NCI-H2196 (cell line): Measurements from ENCODE around the gene SRGAP3.

Source experiments
- DNase-seq: peaks from one replicate; lab custom pipeline; 2025; ENCODE audit not compliant: unreplicated experiment; lab: John Stamatoyannopoulos, UW

SRGAP3 gene

GRCh38 chr3:9151240-9151639 lies 98.2 kb downstream of the SRGAP3 start:
- no peak for DNase-seq

GRCh38 chr3:9149566-9149965 lies 99.9 kb downstream of the SRGAP3 start:
- no peak for DNase-seq

GRCh38 chr3:9147896-9148266 lies 101.6 kb downstream of the SRGAP3 start:
- DNase-seq = no peak

GRCh38 chr3:9147215-9147895 lies 102.1 kb downstream of the SRGAP3 start:
- DNase-seq = no peak

- no peak for DNase-seq
Measured at GRCh38 chr3:9146367-9147071, 102.9 kb downstream of the SRGAP3 start.

- no peak for DNase-seq
Measured at GRCh38 chr3:9143184-9143583, 106.3 kb downstream of the SRGAP3 start.

- no peak for DNase-seq
Measured at GRCh38 chr3:9142362-9142761, 107.1 kb downstream of the SRGAP3 start.

- no peak for DNase-seq
Measured at GRCh38 chr3:9141928-9142289, 107.5 kb downstream of the SRGAP3 start.

GRCh38 chr3:9139366-9139765 lies 110.1 kb downstream of the SRGAP3 start:
- DNase-seq = no peak

GRCh38 chr3:9137676-9138075 lies 111.8 kb downstream of the SRGAP3 start:
- DNase-seq = no peak

- DNase-seq = no peak
Measured at GRCh38 chr3:9136746-9137465, 112.5 kb downstream of the SRGAP3 start.

GRCh38 chr3:9135930-9136525 lies 113.4 kb downstream of the SRGAP3 start:
- no peak for DNase-seq

GRCh38 chr3:9135526-9135925 lies 113.9 kb downstream of the SRGAP3 start:
- DNase-seq = no peak

GRCh38 chr3:9133656-9134055 lies 115.8 kb downstream of the SRGAP3 start:
- DNase-seq = no peak

GRCh38 chr3:9130345-9131305 lies 118.8 kb downstream of the SRGAP3 start:
- no peak for DNase-seq

GRCh38 chr3:9129365-9129764 lies 120.1 kb downstream of the SRGAP3 start:
- no peak for DNase-seq

- no peak for DNase-seq
Measured at GRCh38 chr3:9125278-9125951, 124.0 kb downstream of the SRGAP3 start.

GRCh38 chr3:9124730-9125129 lies 124.7 kb downstream of the SRGAP3 start:
- DNase-seq = no peak

- DNase-seq = no peak
Measured at GRCh38 chr3:9123840-9124239, 125.6 kb downstream of the SRGAP3 start.

GRCh38 chr3:9122732-9123364 lies 126.6 kb downstream of the SRGAP3 start:
- no peak for DNase-seq
